A673 (cell line): ENCODE data around the gene ABCD1.
"Not testable (repeated sequence)": the region's sequence is repeated elsewhere in the genome, so short reads cannot be mapped to it uniquely, and the experiment has no call there.

Experiments
- CTCF ChIP-seq: fragments of 300-800, 200-600 bp; sonication (generic); conservative IDR thresholded peaks from 2 replicates; pipeline ENCODE4 v1.5.1; 2017; ENCODE audit warnings: low read depth, mild to moderate bottlenecking, antibody characterized with exemption, low read length, moderate library complexity, mixed read lengths
- EZH2 ChIP-seq: fragments of 200-600 bp; sonication (generic); IDR thresholded peaks from 2 replicates; pipeline ENCODE4 v1.6.1; 2017; ENCODE audit warnings: borderline replicate concordance, low read depth, mild to moderate bottlenecking, mixed read lengths, antibody characterized with exemption, low read length; ENCODE audit not compliant: poor library complexity, severe bottlenecking

GRCh38 chrX:153746991-153747390 lies 22.3 kb downstream of the ABCD1 start:
- TF ChIP-seq CTCF, EZH2: not testable (repeated sequence)
